CD4-positive, alpha-beta T cell (primary cell): Measurements from ENCODE around the gene TEKT3. TPM values are rescaled to one million over a fixed set of nuclear protein-coding genes. Genes with fewer than 3 reads are reported as not detected.

Experiments
- ATAC-seq: fragments of 200-7000 bp; cut with Tn5 transposase; one replicate; pipeline ENCODE4 v1.10.0; 2022; ENCODE audit warnings: mild to moderate bottlenecking; ENCODE audit not compliant: poor library complexity
- CTCF ChIA-PET: fragments of 350-600 bp; sonication (Branson Sonifier 250); formaldehyde crosslinking; loops from one replicate; lab custom pipeline; 2021; ENCODE audit warnings: antibody characterized with exemption, inconsistent platforms; lab: Charles Lee
- POLR2A ChIA-PET: fragments of 350-600 bp; sonication (Branson Sonifier 250); formaldehyde crosslinking; loops from one replicate; lab custom pipeline; 2021; ENCODE audit warnings: antibody characterized with exemption, inconsistent platforms; lab: Charles Lee
- DNase-seq, 14 experiments: peaks; one replicate each; pipeline ENCODE4 v3.0.0-alpha.2; 2013 to 2020; ENCODE audit warnings: mixed read lengths in 2 of 14
- H3K27ac ChIP-seq, 2 donors: one replicate each; pipeline versions ENCODE4 v1.5.1 to v1.7.0; 2013; ENCODE audit warnings: low read length in 2 of 2, low read depth in 1 of 2, mild to moderate bottlenecking in 1 of 2
- H3K27me3 ChIP-seq, 2 experiments: 1 replicate in 1 of 2; 2 replicates in 1 of 2; pipeline versions ENCODE4 v1.6.1 to v1.7.0; 2013; ENCODE audit warnings: low read length in 2 of 2, control low read depth in 1 of 2, mild to moderate bottlenecking in 1 of 2, moderate library complexity in 1 of 2; ENCODE audit not compliant: insufficient read depth in 2 of 2, control insufficient read depth in 1 of 2
- H3K36me3 ChIP-seq: one replicate; pipeline ENCODE4 v1.6.1; 2013; ENCODE audit warnings: low read length, control low read depth; ENCODE audit not compliant: insufficient read depth
- H3K4me1 ChIP-seq: one replicate; pipeline ENCODE4 v1.6.1; 2013; ENCODE audit warnings: low read length, control low read depth; ENCODE audit not compliant: insufficient read depth
- H3K4me3 ChIP-seq: one replicate; pipeline ENCODE4 v1.5.1; 2013; ENCODE audit warnings: mild to moderate bottlenecking, low read length, moderate library complexity
- H3K9me3 ChIP-seq, 2 experiments: 1 replicate in 1 of 2; 2 replicates in 1 of 2; pipeline versions ENCODE4 v1.6.1 to v1.7.0; 2013; ENCODE audit warnings: low read length in 2 of 2, mild to moderate bottlenecking in 2 of 2, control low read depth in 1 of 2, moderate library complexity in 1 of 2; ENCODE audit not compliant: control insufficient read depth in 1 of 2, insufficient read depth in 1 of 2
- H3K27ac Mint-ChIP-seq: one replicate; pipeline ENCODE4 v1.8.0; 2020; ENCODE audit warnings: mixed read lengths
- H3K27me3 Mint-ChIP-seq: one replicate; pipeline ENCODE4 v1.8.0; 2021; ENCODE audit warnings: mixed read lengths
- H3K36me3 Mint-ChIP-seq: one replicate; pipeline ENCODE4 v1.8.0; 2021; ENCODE audit warnings: low read depth, mixed read lengths
- H3K4me1 Mint-ChIP-seq: one replicate; pipeline ENCODE4 v1.8.0; 2021; ENCODE audit warnings: low read depth, mixed read lengths
- H3K4me3 Mint-ChIP-seq: one replicate; pipeline ENCODE4 v1.8.0; 2020; ENCODE audit warnings: mild to moderate bottlenecking, mixed read lengths
- H3K9me3 Mint-ChIP-seq: one replicate; pipeline ENCODE4 v1.8.0; 2020; ENCODE audit warnings: mixed read lengths
- intact Hi-C, 2 experiments: fragments of 100-400 bp; cut with DNase I in 1 of 2; cut with micrococcal nuclease in 1 of 2; formaldehyde crosslinking; loops; one replicate each; pipeline versions ENCODE4 v1.15.1 to v1.9.0; 2023 to 2025; cut with DNase I, micrococcal nuclease
- total RNA-seq, 174 experiments: library from RNA in 2 of 174; stranded (reverse) in 2 of 174; gene quantifications; one replicate each; pipeline ENCODE4 v1.2.3 and lab custom pipeline; 2021 to 2026
- TF ChIP-seq, protein P1 (sequence below): fragments of 200-600 bp; IDR thresholded peaks from one replicate; pipeline ENCODE4 v1.8.0; 2022; ENCODE audit warnings: antibody characterized with exemption, mild to moderate bottlenecking

Gene TEKT3
- total RNA-seq, 2 experiments from 2014 or later: not detected

DNA sequence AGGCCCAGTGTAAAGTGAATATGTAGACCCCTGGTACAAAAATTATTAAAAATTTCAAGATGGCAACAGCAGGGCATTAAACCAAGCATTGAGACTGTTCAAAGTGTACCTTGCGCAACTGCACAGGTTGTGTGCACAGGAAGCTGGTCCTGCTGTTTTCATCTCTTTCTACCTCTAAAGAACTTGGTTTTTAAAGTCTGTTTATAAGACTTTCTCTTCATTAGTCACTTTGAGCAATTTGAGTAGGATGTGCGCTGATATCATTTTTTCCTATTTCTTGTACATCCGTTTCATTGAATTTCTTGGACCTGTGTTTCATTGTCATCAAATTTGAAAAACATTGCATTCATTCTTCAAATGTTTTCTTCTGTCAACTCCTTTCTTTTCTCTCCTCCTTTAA lies 59.5 kb downstream of the TEKT3 start:
- Histone ChIP-seq H3K9me3 (no peaks in the 10 kb centered on the region), H3K36me3 (no peaks in the 10 kb centered on the region), H3K27me3 (peaks cover 4 to 10% of the 10 kb centered on the region in 2 experiments), H3K4me3 (no peak overlapping the region), H3K27ac (no peak overlapping the region), H3K4me1 (no peaks in the 10 kb centered on the region)
- Mint-ChIP-seq H3K9me3 (peaks cover 11% of the 10 kb centered on the region), H3K4me1 (no peaks in the 10 kb centered on the region), H3K4me3 (no peak overlapping the region), H3K27me3 (peaks cover 51% of the 10 kb centered on the region), H3K36me3 (no peaks in the 10 kb centered on the region), H3K27ac (no peak overlapping the region)
- intact Hi-C loops: no loop called here
- TF ChIP-seq, protein P1, sequence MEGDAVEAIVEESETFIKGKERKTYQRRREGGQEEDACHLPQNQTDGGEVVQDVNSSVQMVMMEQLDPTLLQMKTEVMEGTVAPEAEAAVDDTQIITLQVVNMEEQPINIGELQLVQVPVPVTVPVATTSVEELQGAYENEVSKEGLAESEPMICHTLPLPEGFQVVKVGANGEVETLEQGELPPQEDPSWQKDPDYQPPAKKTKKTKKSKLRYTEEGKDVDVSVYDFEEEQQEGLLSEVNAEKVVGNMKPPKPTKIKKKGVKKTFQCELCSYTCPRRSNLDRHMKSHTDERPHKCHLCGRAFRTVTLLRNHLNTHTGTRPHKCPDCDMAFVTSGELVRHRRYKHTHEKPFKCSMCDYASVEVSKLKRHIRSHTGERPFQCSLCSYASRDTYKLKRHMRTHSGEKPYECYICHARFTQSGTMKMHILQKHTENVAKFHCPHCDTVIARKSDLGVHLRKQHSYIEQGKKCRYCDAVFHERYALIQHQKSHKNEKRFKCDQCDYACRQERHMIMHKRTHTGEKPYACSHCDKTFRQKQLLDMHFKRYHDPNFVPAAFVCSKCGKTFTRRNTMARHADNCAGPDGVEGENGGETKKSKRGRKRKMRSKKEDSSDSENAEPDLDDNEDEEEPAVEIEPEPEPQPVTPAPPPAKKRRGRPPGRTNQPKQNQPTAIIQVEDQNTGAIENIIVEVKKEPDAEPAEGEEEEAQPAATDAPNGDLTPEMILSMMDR: no peak
- POLR2A ChIA-PET: no interaction called here
- CTCF ChIA-PET: no interaction called here
- no peak for DNase-seq
- ATAC-seq: no peak

DNA sequence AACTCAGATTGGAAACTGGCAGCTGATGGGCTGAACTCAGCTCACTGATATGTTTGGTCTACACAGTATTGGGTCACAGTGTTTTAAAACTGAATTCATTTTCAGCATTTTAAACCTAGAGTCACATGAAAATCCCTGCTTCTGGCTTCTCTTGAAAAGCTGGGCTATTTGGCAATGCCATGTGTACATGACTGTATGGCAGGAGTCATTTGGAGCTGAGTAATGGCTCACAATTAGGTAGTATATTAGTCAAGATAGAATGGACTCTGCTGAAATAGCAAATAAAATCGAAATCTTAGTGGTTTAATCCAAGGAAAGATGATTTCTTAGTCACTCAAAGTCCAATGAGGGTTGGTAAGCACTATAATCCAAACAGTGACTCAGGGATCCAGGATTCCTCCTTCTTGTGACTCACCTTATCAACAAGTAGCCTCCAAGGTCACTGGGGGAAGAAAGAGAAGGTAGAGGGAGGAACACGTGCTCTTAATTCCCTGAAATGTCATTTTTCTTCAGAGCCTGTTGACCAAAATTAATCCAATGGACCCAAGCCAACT lies 62.4 kb downstream of the TEKT3 start:
- Mint-ChIP-seq H3K27ac (no peak overlapping the region), H3K4me3 (no peak overlapping the region), H3K36me3 (no peaks in the 10 kb centered on the region), H3K27me3 (peaks cover 40% of the 10 kb centered on the region), H3K9me3 (peaks cover 11% of the 10 kb centered on the region), H3K4me1 (no peaks in the 10 kb centered on the region)
- DNase-seq: no peak
- no peaks in the 10 kb centered on the region for H3K9me3 ChIP-seq
- no peak overlapping the region for H3K27ac ChIP-seq
- no peaks in the 10 kb centered on the region for H3K36me3 ChIP-seq
- POLR2A ChIA-PET: no interaction called here
- TF ChIP-seq, protein P1: no peak
- H3K4me1 ChIP-seq: no peaks in the 10 kb centered on the region
- intact Hi-C loops: loop anchor here in 1 of 2 experiments (10.0 kb wide), 1 partner anchor 64 kb away; no protein-coding TSS in a partner anchor
- no peak for ATAC-seq
- CTCF ChIA-PET: no interaction called here
- no peak overlapping the region for H3K4me3 ChIP-seq
- H3K27me3 ChIP-seq: peaks cover 4 to 10% of the 10 kb centered on the region in 2 experiments

DNA sequence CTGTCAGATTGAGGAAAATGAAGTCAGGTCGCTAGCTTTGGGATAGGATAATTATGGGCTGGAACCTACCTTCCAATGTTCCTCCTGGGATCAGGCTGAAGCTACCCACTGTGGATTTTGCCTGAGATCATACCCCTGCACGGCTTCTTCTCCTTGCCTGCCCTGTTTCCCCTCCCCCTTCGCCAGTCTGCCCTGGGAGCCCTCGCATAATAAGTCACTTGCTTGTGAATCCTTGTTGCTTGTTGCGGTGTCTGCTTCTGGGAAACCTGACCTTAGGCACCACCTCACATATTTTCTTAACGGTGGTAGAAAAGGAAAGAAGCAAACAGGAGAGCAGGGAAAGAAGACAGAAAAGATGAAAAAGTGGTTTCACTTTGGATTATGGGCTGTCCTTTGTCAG lies 63.0 kb downstream of the TEKT3 start:
- no peak for DNase-seq
- ChIA-PET CTCF (interaction anchor here (0.8 kb wide), 1 partner anchor 20 kb away, joined by 3 read pairs; no protein-coding TSS in a partner anchor), POLR2A (no interaction called here)
- Mint-ChIP-seq H3K27me3 (peaks cover 34% of the 10 kb centered on the region), H3K9me3 (peaks cover 8% of the 10 kb centered on the region), H3K36me3 (no peaks in the 10 kb centered on the region), H3K4me3 (no peak overlapping the region), H3K4me1 (no peaks in the 10 kb centered on the region), H3K27ac (no peak overlapping the region)
- H3K27me3 ChIP-seq: peaks cover 0 to 13% of the 10 kb centered on the region in 2 experiments
- no peak overlapping the region for H3K4me3 ChIP-seq
- no peaks in the 10 kb centered on the region for H3K36me3 ChIP-seq
- no peak for ATAC-seq
- H3K27ac ChIP-seq: no peak overlapping the region
- intact Hi-C loops: loop anchor here in 1 of 2 experiments (10.0 kb wide), 1 partner anchor 64 kb away; no protein-coding TSS in a partner anchor
- H3K4me1 ChIP-seq: no peaks in the 10 kb centered on the region
- H3K9me3 ChIP-seq: no peaks in the 10 kb centered on the region
- TF ChIP-seq, protein P1: no peak
